Mesendoderm (in vitro differentiated cells): ENCODE measurements around the gene ZKSCAN1.

Source experiments
- DNase-seq: peaks from one replicate; pipeline ENCODE4 v3.0.0; 2013
- H2AK5ac ChIP-seq: 2 replicates; pipeline ENCODE4 v1.6.1; 2013; ENCODE audit warnings: low read length, inconsistent platforms
- H2BK120ac ChIP-seq: 2 replicates; pipeline ENCODE4 v1.6.1; 2013; ENCODE audit warnings: low read depth, mild to moderate bottlenecking, low read length, moderate library complexity, mixed read lengths
- H2BK15ac ChIP-seq: replicated peaks from 2 replicates; pipeline ENCODE4 v1.6.1; 2013; ENCODE audit warnings: low read depth, mild to moderate bottlenecking, moderate library complexity
- H2BK5ac ChIP-seq: 2 replicates; pipeline ENCODE4 v1.6.1; 2013; ENCODE audit warnings: low read length, inconsistent platforms
- H3K18ac ChIP-seq: 2 replicates; pipeline ENCODE4 v1.6.1; 2013; ENCODE audit warnings: mild to moderate bottlenecking, low read length, mixed read lengths
- H3K23ac ChIP-seq: one replicate; pipeline ENCODE4 v1.6.1; 2013; ENCODE audit warnings: low read length
- H3K27ac ChIP-seq: 2 replicates; pipeline ENCODE4 v1.5.1; 2013; ENCODE audit warnings: low read depth, mild to moderate bottlenecking, inconsistent platforms, low read length, moderate library complexity
- H3K27me3 ChIP-seq: 2 replicates; pipeline ENCODE4 v1.6.1; 2013; ENCODE audit warnings: low read length, control low read depth, mild to moderate bottlenecking, inconsistent platforms; ENCODE audit not compliant: insufficient read depth, poor library complexity
- H3K36me3 ChIP-seq: 2 replicates; pipeline ENCODE4 v1.6.1; 2013; ENCODE audit warnings: low read length, inconsistent platforms; ENCODE audit not compliant: control insufficient read depth, insufficient read depth
- H3K4ac ChIP-seq: one replicate; pipeline ENCODE4 v1.6.1; 2013; ENCODE audit warnings: low read depth, mild to moderate bottlenecking, low read length, moderate library complexity
- H3K4me1 ChIP-seq: 2 replicates; pipeline ENCODE4 v1.6.1; 2013; ENCODE audit warnings: low read depth, low read length, inconsistent platforms; ENCODE audit not compliant: control insufficient read depth
- H3K4me2 ChIP-seq: 2 replicates; pipeline ENCODE4 v1.6.1; 2013; ENCODE audit warnings: low read length
- H3K4me3 ChIP-seq: 2 replicates; pipeline ENCODE4 v1.5.1; 2013; ENCODE audit warnings: mild to moderate bottlenecking, low read length
- H3K56ac ChIP-seq: one replicate; pipeline ENCODE4 v1.6.1; 2013; ENCODE audit warnings: low read length
- H3K79me1 ChIP-seq: 2 replicates; pipeline ENCODE4 v1.6.1; 2013; ENCODE audit warnings: low read length, inconsistent platforms
- H3K79me2 ChIP-seq: 2 replicates; pipeline ENCODE4 v1.6.1; 2013; ENCODE audit warnings: mild to moderate bottlenecking, low read length; ENCODE audit not compliant: control insufficient read depth, insufficient read depth
- H3K9ac ChIP-seq: 2 replicates; pipeline ENCODE4 v1.6.1; 2013; ENCODE audit warnings: low read length, inconsistent platforms
- H4K5ac ChIP-seq: one replicate; pipeline ENCODE4 v1.6.1; 2013; ENCODE audit warnings: low read length
- H4K8ac ChIP-seq: one replicate; pipeline ENCODE4 v1.6.1; 2013; ENCODE audit warnings: low read depth, mild to moderate bottlenecking, control low read depth, low read length, moderate library complexity
- WGBS: extraction: QIAGEN DNeasy Blood & Tissue Kit; methylation state at CpG from one replicate; pipeline ENCODE4 v1.1.7; 2013; ENCODE audit warnings: low lambda C conversion rate, missing lambda C conversion rate; ENCODE audit not compliant: insufficient coverage; ENCODE audit errors: extremely low coverage; 5-methylcytosine and 5-hydroxymethylcytosine counted together

The ZKSCAN1 gene

GRCh38 chr7:100029596-100029995 lies 14.2 kb downstream of the ZKSCAN1 start:
- Histone ChIP-seq H2AK5ac (no peak overlapping the region), H3K9ac (no peak overlapping the region), H2BK120ac (no peak overlapping the region), H3K36me3 (peaks cover 7% of the 10 kb centered on the region), H3K27ac (no peak overlapping the region), H3K79me2 (no peaks in the 10 kb centered on the region), H3K18ac (no peak overlapping the region), H4K8ac (no peak overlapping the region), H3K4me2 (no peak overlapping the region), H3K79me1 (no peaks in the 10 kb centered on the region), H3K23ac (no peak overlapping the region), H4K5ac (no peak overlapping the region), H3K4me1 (no peaks in the 10 kb centered on the region), H3K4me3 (no peak overlapping the region), H3K56ac (no peak overlapping the region), H3K27me3 (no peaks in the 10 kb centered on the region), H2BK15ac (no peak overlapping the region), H3K4ac (no peak overlapping the region), H2BK5ac (no peak overlapping the region)
- no peak for DNase-seq
- no CpG with 5 or more reads among the region's 5 CpGs for WGBS

DNA sequence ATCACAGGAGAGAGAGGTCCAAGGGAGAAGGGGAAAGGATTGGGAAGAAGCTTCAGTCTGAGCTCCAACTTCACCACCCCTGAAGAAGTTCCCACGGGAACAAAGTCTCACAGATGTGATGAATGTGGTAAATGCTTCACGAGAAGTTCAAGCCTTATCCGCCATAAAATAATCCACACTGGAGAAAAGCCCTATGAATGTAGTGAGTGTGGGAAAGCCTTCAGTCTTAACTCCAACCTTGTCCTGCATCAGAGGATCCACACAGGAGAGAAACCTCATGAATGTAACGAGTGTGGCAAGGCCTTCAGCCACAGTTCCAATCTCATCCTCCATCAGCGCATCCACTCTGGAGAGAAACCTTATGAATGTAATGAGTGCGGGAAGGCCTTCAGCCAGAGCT lies 18.1 kb downstream of the ZKSCAN1 start:
- no peak overlapping the region for H2BK5ac ChIP-seq
- H4K8ac ChIP-seq, result no peak overlapping the region
- no peak overlapping the region for H4K5ac ChIP-seq
- no peak overlapping the region for H3K56ac ChIP-seq
- DNase-seq, result no peak
- H3K27me3 ChIP-seq, result no peaks in the 10 kb centered on the region
- no peaks in the 10 kb centered on the region for H3K79me1 ChIP-seq
- H3K36me3 ChIP-seq, result peaks cover 7% of the 10 kb centered on the region
- H3K9ac ChIP-seq, result no peak overlapping the region
- no peak overlapping the region for H3K4ac ChIP-seq
- H2BK120ac ChIP-seq, result no peak overlapping the region
- H2BK15ac ChIP-seq, result no peak overlapping the region
- no peaks in the 10 kb centered on the region for H3K79me2 ChIP-seq
- H3K27ac ChIP-seq, result no peak overlapping the region
- H3K4me2 ChIP-seq, result no peak overlapping the region
- H3K18ac ChIP-seq, result no peak overlapping the region
- WGBS, result no CpG with 5 or more reads among the region's 6 CpGs
- H3K23ac ChIP-seq, result no peak overlapping the region
- H3K4me3 ChIP-seq, result no peak overlapping the region
- no peak overlapping the region for H2AK5ac ChIP-seq
- no peaks in the 10 kb centered on the region for H3K4me1 ChIP-seq

DNA sequence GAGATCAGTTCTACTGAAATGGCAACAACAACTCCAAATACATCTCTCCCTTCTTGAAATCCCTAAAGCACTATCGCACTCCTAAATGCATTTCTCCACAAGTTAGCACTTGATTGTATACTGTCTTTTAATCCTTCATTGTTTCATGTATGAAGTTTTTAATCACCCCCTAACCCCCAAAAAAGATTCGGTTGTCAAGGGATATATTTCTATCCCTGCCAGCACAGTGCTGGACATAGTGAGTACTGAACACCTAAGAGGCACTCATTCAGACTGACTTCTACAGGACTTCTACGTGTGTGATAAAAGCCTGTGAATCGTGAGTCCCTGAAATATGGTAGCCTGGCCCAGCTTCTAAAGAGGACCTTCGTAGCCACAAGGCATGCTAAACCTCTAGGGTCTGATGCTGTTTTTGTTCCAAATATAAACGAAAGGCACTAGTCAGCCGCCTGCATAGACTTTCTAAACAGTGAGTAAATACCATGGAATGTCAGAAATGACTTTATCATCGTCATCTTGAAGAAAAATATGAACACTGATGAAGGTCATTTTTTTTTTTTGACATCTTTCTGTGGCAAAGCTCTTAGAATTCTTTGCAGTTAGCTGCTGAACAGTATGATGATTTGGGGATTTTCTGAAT lies 19.6 kb downstream of the ZKSCAN1 start:
- H4K5ac ChIP-seq, result no peak overlapping the region

DNA sequence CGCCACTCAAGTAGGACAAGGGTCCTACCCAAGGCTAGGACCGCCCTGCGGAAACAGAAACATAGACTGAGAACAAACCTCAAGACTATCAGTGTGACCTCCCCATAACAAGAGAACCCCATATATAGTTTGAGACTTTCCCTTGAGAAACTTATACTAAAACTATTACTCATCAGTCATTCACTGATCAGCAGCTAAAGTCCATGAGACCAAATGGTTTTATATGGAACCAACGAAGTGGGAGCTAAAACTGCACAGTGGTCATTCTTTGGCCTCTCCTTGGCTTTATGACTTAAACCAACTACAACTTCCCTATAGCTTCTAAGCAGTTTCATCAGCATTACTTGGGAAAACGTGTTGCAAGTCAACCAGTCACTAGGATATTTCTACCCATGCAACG lies 20.5 kb downstream of the ZKSCAN1 start:
- H2BK120ac ChIP-seq, result no peak overlapping the region
- H2AK5ac ChIP-seq, result no peak overlapping the region
- H3K18ac ChIP-seq, result no peak overlapping the region
- no peaks in the 10 kb centered on the region for H3K27me3 ChIP-seq
- H3K4ac ChIP-seq, result no peak overlapping the region
- no peak overlapping the region for H3K9ac ChIP-seq
- no peaks in the 10 kb centered on the region for H3K79me1 ChIP-seq
- no peak overlapping the region for H3K23ac ChIP-seq
- WGBS, result no CpG with 5 or more reads among the region's 6 CpGs
- peaks cover 3% of the 10 kb centered on the region for H3K36me3 ChIP-seq
- no peaks in the 10 kb centered on the region for H3K4me1 ChIP-seq
- no peak overlapping the region for H3K4me3 ChIP-seq
- H2BK5ac ChIP-seq, result no peak overlapping the region
- no peak for DNase-seq
- H3K27ac ChIP-seq, result no peak overlapping the region
- H2BK15ac ChIP-seq, result no peak overlapping the region
- H4K5ac ChIP-seq, result no peak overlapping the region
- no peak overlapping the region for H3K4me2 ChIP-seq
- H3K79me2 ChIP-seq, result no peaks in the 10 kb centered on the region
- H3K56ac ChIP-seq, result no peak overlapping the region
- no peak overlapping the region for H4K8ac ChIP-seq

More for the DNA sequence above, 19.6 kb downstream of the ZKSCAN1 start:
- H3K4ac ChIP-seq, result no peak overlapping the region
- H3K27me3 ChIP-seq, result no peaks in the 10 kb centered on the region
- H4K8ac ChIP-seq, result no peak overlapping the region
- no peak overlapping the region for H3K18ac ChIP-seq
- no peak overlapping the region for H2BK5ac ChIP-seq
- H2BK15ac ChIP-seq, result no peak overlapping the region
- H3K36me3 ChIP-seq, result peaks cover 7% of the 10 kb centered on the region
- H3K4me1 ChIP-seq, result no peaks in the 10 kb centered on the region
- WGBS, result no CpG with 5 or more reads among the region's 8 CpGs
- no peak overlapping the region for H3K27ac ChIP-seq
- no peak overlapping the region for H3K9ac ChIP-seq
- no peak for DNase-seq
- no peak overlapping the region for H2AK5ac ChIP-seq
- no peaks in the 10 kb centered on the region for H3K79me1 ChIP-seq
- H3K4me2 ChIP-seq, result no peak overlapping the region
- no peak overlapping the region for H3K23ac ChIP-seq
- no peak overlapping the region for H3K4me3 ChIP-seq
- no peaks in the 10 kb centered on the region for H3K79me2 ChIP-seq
- no peak overlapping the region for H2BK120ac ChIP-seq
- H3K56ac ChIP-seq, result no peak overlapping the region

DNA sequence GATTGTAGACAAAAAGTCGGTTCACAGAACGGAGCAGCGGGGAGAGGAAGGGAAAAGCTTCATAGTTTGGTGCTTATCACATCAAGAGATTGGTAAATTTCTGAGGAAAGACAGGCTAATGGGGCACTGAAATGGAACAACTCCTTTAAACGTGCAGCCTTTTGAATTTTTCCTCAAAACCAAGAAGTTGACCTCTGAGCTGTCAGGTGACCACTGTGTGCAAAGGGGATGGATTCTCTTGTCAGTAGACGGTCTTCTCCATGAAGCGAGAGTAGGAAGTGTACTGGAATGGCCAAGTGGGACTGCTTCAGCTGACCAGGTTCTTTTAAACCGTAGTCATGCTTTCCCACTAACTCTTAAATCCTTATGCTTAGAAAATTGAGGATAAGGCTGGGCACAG lies 22.9 kb downstream of the ZKSCAN1 start:
- Histone ChIP-seq H2AK5ac (no peak overlapping the region), H3K4me1 (no peaks in the 10 kb centered on the region), H3K18ac (no peak overlapping the region), H3K79me1 (no peaks in the 10 kb centered on the region), H3K4me3 (no peak overlapping the region), H3K79me2 (no peaks in the 10 kb centered on the region), H2BK15ac (no peak overlapping the region), H3K9ac (no peak overlapping the region), H4K8ac (no peak overlapping the region), H2BK5ac (no peak overlapping the region), H4K5ac (no peak overlapping the region), H3K4ac (no peak overlapping the region), H3K23ac (no peak overlapping the region), H3K36me3 (peaks cover 2% of the 10 kb centered on the region), H2BK120ac (no peak overlapping the region), H3K27ac (no peak overlapping the region), H3K27me3 (no peaks in the 10 kb centered on the region), H3K56ac (no peak overlapping the region), H3K4me2 (no peak overlapping the region)
- no CpG with 5 or more reads among the region's 7 CpGs for WGBS
- no peak for DNase-seq

DNA sequence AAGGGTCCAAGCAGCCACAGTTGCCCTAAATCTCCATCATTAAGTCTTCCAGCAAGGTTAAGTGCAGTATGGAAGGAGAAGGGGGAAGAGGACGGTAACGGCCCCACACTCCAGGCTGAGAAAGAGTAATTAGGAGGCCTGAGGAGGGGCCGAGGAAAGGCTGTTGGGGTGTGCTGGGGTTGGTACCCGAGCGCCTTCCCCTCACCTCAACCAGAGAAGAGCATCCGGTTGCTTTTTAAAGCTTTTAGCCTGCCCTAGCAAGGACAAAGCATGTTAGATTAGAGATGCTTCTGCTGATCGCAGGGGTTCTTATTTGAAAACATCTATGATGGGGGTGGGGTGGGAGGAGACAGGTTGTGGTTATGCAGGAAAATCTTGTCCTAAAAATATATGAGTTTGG lies 25.2 kb downstream of the ZKSCAN1 start:
- H3K27me3 ChIP-seq, result no peaks in the 10 kb centered on the region
- H3K4me3 ChIP-seq, result no peak overlapping the region
- no peak overlapping the region for H4K8ac ChIP-seq
- no peak overlapping the region for H3K27ac ChIP-seq
- H3K36me3 ChIP-seq, result no peaks in the 10 kb centered on the region
- H2AK5ac ChIP-seq, result no peak overlapping the region
- H2BK120ac ChIP-seq, result no peak overlapping the region
- no CpG with 5 or more reads among the region's 7 CpGs for WGBS
- DNase-seq, result no peak
- H2BK15ac ChIP-seq, result no peak overlapping the region
- no peak overlapping the region for H3K56ac ChIP-seq
- no peaks in the 10 kb centered on the region for H3K79me1 ChIP-seq
- no peak overlapping the region for H3K4ac ChIP-seq
- H2BK5ac ChIP-seq, result no peak overlapping the region
- H3K9ac ChIP-seq, result no peak overlapping the region
- H3K79me2 ChIP-seq, result no peaks in the 10 kb centered on the region
- no peak overlapping the region for H4K5ac ChIP-seq
- H3K4me2 ChIP-seq, result no peak overlapping the region
- no peaks in the 10 kb centered on the region for H3K4me1 ChIP-seq
- H3K23ac ChIP-seq, result no peak overlapping the region
- no peak overlapping the region for H3K18ac ChIP-seq
